ENCODE results near the gene NOS3. TPM values are rescaled to one million over a fixed set of nuclear protein-coding genes. Genes with fewer than 3 reads are reported as not detected.

NOS3 gene
- total and polyA plus RNA-seq, 7 donors, result 1.4 to 13.2 (median 5.8) TPM

- Histone ChIP-seq H3K27ac (no peak overlapping the region), H3K9me3 (no peaks in the 10 kb centered on the region), H3K27me3 (ENCODE audit: insufficient read depth in 3 of 3, low read length in 2 of 3) (peaks cover 0 to 45% (median 18%) of the 10 kb centered on the region in 3 donors), H3K4me3 (no peak overlapping the region), H3K36me3 (ENCODE audit: insufficient read depth in 1 of 2, low read depth in 1 of 2) (no peaks in the 10 kb centered on the region), H3K4me1 (no peaks in the 10 kb centered on the region)
- 44 to 51% (median 45%) methylated on average over 11 of the region's 11 CpGs for WGBS, 3 donors
- intact Hi-C loops (cut with DNase I), result no loop called here
- TF ChIP-seq, protein P1, sequence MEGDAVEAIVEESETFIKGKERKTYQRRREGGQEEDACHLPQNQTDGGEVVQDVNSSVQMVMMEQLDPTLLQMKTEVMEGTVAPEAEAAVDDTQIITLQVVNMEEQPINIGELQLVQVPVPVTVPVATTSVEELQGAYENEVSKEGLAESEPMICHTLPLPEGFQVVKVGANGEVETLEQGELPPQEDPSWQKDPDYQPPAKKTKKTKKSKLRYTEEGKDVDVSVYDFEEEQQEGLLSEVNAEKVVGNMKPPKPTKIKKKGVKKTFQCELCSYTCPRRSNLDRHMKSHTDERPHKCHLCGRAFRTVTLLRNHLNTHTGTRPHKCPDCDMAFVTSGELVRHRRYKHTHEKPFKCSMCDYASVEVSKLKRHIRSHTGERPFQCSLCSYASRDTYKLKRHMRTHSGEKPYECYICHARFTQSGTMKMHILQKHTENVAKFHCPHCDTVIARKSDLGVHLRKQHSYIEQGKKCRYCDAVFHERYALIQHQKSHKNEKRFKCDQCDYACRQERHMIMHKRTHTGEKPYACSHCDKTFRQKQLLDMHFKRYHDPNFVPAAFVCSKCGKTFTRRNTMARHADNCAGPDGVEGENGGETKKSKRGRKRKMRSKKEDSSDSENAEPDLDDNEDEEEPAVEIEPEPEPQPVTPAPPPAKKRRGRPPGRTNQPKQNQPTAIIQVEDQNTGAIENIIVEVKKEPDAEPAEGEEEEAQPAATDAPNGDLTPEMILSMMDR (IDR thresholded peaks at IDR 0.05), result no peak
- ATAC-seq, result peak in 1 of 4 donors; percentile 27
- DNase-seq, result no peak
These were observed 17.3 kb downstream of the NOS3 start for GRCh38 chr7:151008143-151008510.

DNA sequence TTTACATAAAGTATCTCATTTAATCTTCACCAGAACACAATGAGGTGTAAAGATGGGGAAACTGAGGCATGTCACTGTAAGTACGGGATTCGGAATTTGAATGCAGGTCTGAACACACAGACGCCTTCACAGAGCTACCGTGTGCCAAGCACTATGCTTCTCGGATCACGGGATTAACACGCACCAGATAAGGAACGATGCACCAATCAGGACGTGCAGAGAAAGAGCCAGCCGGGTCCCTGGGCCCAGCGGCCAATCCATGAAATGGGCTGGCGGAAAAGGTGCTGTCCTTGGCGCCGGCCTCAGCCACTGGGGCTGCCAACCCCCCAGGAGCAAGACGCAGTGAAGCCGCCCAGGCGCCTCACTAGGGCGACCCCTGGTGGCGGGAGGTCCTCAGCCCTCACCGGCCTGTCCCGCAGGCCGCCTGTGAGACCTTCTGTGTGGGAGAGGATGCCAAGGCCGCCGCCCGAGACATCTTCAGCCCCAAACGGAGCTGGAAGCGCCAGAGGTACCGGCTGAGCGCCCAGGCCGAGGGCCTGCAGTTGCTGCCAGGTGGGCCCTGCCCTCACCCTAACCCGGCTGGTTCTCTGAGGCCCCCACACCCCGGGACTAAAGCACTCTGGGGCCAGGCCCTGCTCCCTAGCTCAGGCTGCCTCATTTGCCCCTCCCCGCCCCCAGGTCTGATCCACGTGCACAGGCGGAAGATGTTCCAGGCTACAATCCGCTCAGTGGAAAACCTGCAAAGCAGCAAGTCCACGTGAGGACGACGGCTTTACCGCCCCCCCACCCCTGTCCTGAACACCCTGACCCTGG, 17.9 kb downstream of the NOS3 start:
- TF ChIP-seq, protein P1 (IDR thresholded peaks at IDR 0.05), result peak; percentile 48
- Histone ChIP-seq H3K27ac (no peak overlapping the region), H3K9me3 (no peaks in the 10 kb centered on the region), H3K36me3 (ENCODE audit: insufficient read depth in 1 of 2, low read depth in 1 of 2) (no peaks in the 10 kb centered on the region), H3K27me3 (ENCODE audit: insufficient read depth in 3 of 3, low read length in 2 of 3) (peaks cover 0 to 49% (median 18%) of the 10 kb centered on the region in 3 donors), H3K4me3 (no peak overlapping the region), H3K4me1 (no peaks in the 10 kb centered on the region)
- ATAC-seq (peak; percentile 33 to 63 (median 62)), DNase-seq (peak; percentile 71 to 85)
- intact Hi-C loops (cut with DNase I), result no loop called here
- 38 to 45% (median 42%) methylated on average over 31 to 40 of the region's 40 CpGs for WGBS, 3 donors

DNA sequence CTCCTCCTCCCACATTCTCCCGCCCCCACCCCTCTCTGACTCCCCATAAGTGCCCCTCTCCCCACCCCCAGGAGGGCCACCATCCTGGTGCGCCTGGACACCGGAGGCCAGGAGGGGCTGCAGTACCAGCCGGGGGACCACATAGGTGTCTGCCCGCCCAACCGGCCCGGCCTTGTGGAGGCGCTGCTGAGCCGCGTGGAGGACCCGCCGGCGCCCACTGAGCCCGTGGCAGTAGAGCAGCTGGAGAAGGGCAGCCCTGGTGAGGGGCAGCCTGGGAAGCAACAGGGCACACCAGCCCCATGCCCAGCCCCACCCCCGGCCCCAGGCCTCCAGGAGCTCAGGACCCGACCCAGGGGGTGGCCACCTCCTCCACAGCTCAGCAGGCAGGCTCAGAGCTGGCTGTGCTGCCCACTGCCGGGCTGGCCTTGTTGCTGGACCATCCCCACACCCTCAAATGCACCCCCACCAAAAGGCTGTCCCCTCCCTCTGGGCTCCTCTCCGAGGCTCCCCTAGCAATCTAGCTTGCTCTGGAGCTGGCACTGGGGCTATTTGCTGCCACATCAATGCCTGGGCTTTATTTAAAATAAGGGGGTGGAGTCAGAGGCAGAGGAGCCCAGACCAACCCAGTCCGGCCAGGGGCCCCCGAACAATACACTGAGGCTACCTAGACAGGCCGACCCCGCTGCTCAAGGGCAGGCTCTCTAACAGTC, 18.7 kb downstream of the NOS3 start:
- ATAC-seq (no peak), DNase-seq (no peak)
- no peaks in the 10 kb centered on the region for H3K36me3 ChIP-seq (ENCODE audit: insufficient read depth in 1 of 2, low read depth in 1 of 2)
- H3K27me3 ChIP-seq (ENCODE audit: insufficient read depth in 3 of 3, low read length in 2 of 3), result peaks cover 0 to 53% (median 21%) of the 10 kb centered on the region in 3 donors
- 60 to 70% (median 63%) methylated on average over 17 to 22 of the region's 22 CpGs for WGBS, 3 donors
- no peaks in the 10 kb centered on the region for H3K4me1 ChIP-seq
- intact Hi-C loops (cut with DNase I), result loop anchor here in 1 of 2 donors (5.0 kb wide), 1 partner anchor 103 kb away; no protein-coding TSS in a partner anchor
- no peak overlapping the region for H3K27ac ChIP-seq
- no peaks in the 10 kb centered on the region for H3K9me3 ChIP-seq
- H3K4me3 ChIP-seq, result no peak overlapping the region
- TF ChIP-seq, protein P1 (IDR thresholded peaks at IDR 0.05), result no peak

GRCh38 chr7:151010037-151010306, 19.2 kb downstream of the NOS3 start:
- no peak for DNase-seq
- no peaks in the 10 kb centered on the region for H3K4me1 ChIP-seq

More at GRCh38 chr7:151010037-151010306, 19.2 kb downstream of the NOS3 start:
- Histone ChIP-seq H3K4me3 (no peak overlapping the region), H3K27me3 (ENCODE audit: insufficient read depth in 3 of 3, low read length in 2 of 3) (peaks cover 0 to 57% (median 21%) of the 10 kb centered on the region in 3 donors), H3K36me3 (ENCODE audit: insufficient read depth in 1 of 2, low read depth in 1 of 2) (no peaks in the 10 kb centered on the region), H3K9me3 (no peaks in the 10 kb centered on the region), H3K27ac (no peak overlapping the region)
- TF ChIP-seq, protein P1 (IDR thresholded peaks at IDR 0.05), result no peak
- WGBS, 3 donors, result 46 to 47% (median 47%) methylated on average over 7 of the region's 7 CpGs
- intact Hi-C loops (cut with DNase I), result loop anchor here in 1 of 2 donors (5.0 kb wide), 1 partner anchor 102 kb away; no protein-coding TSS in a partner anchor
- ATAC-seq, result no peak

All from psoas muscle (tissue), 8 donors.